Liver (tissue), 9 donors: ENCODE measurements around the gene COL6A3. TPM values are rescaled to one million over a fixed set of nuclear protein-coding genes. Genes with fewer than 3 reads are reported as not detected.

Source experiments
- DNase-seq: peaks from one replicate; pipeline ENCODE4 v3.0.0-alpha.2; 2017; ENCODE audit warnings: low spot score
- H3K27ac ChIP-seq, 2 donors: one replicate each; pipeline ENCODE4 v1.7.0; 2013; ENCODE audit warnings: inconsistent platforms in 2 of 2, low read length in 2 of 2, control low read depth in 1 of 2, low read depth in 1 of 2, mild to moderate bottlenecking in 1 of 2
- H3K27me3 ChIP-seq, 4 donors: one replicate each; pipeline versions ENCODE4 v1.6.1 to v1.7.0; 2013; ENCODE audit warnings: low read length in 3 of 4, inconsistent platforms in 1 of 4, mild to moderate bottlenecking in 1 of 4, moderate library complexity in 1 of 4; ENCODE audit not compliant: control insufficient read depth in 4 of 4, insufficient read depth in 4 of 4
- H3K36me3 ChIP-seq, 4 donors: one replicate each; pipeline versions ENCODE4 v1.6.1 to v1.7.0; 2013; ENCODE audit warnings: low read length in 3 of 4, mild to moderate bottlenecking in 3 of 4, low read depth in 1 of 4, moderate library complexity in 1 of 4; ENCODE audit not compliant: control insufficient read depth in 4 of 4, insufficient read depth in 3 of 4
- H3K4me1 ChIP-seq, 4 donors: one replicate each; pipeline versions ENCODE4 v1.6.1 to v1.7.0; 2013; ENCODE audit warnings: low read length in 3 of 4, mild to moderate bottlenecking in 3 of 4, moderate library complexity in 1 of 4; ENCODE audit not compliant: control insufficient read depth in 4 of 4, insufficient read depth in 4 of 4
- H3K4me3 ChIP-seq, 3 donors: one replicate each; pipeline versions ENCODE4 v1.6.1 to v1.7.0; 2013; ENCODE audit warnings: low read length in 3 of 3, control low read depth in 1 of 3, low read depth in 1 of 3, mild to moderate bottlenecking in 1 of 3
- H3K9ac ChIP-seq, 2 donors: one replicate each; pipeline ENCODE4 v1.7.0; 2013; ENCODE audit warnings: low read length in 2 of 2, mild to moderate bottlenecking in 2 of 2, moderate library complexity in 2 of 2, control low read depth in 1 of 2, low read depth in 1 of 2
- H3K9me3 ChIP-seq, 4 donors: one replicate each; pipeline versions ENCODE4 v1.6.1 to v1.7.0; 2013; ENCODE audit warnings: low read length in 3 of 4; ENCODE audit not compliant: control insufficient read depth in 4 of 4
- ATF3 ChIP-seq: IDR thresholded peaks from 2 replicates; pipeline ENCODE4 v1.6.1; 2016; ENCODE audit warnings: antibody characterized with exemption
- CTCF ChIP-seq: fragments of 150-350 bp; IDR thresholded peaks from 2 replicates; pipeline ENCODE4 v1.5.1; 2017; ENCODE audit warnings: improper control_type of control experiment, low read depth, low read length; ENCODE audit not compliant: missing input control
- EGR1 ChIP-seq, 2 donors: IDR thresholded peaks; 2 replicates each; pipeline ENCODE4 v1.6.1; 2016 to 2018; ENCODE audit warnings: antibody characterized with exemption in 2 of 2, low read depth in 2 of 2
- FOXA1 ChIP-seq: IDR thresholded peaks from 2 replicates; pipeline ENCODE4 v1.6.1; 2016; ENCODE audit warnings: antibody characterized with exemption
- FOXA2 ChIP-seq: IDR thresholded peaks from 2 replicates; pipeline ENCODE4 v1.6.1; 2016; ENCODE audit warnings: antibody characterized with exemption
- GABPA ChIP-seq, 2 donors: IDR thresholded peaks in 1 of 2; conservative IDR thresholded peaks in 1 of 2; 2 replicates each; pipeline ENCODE4 v1.6.1; 2016; ENCODE audit warnings: antibody characterized with exemption in 2 of 2, mild to moderate bottlenecking in 1 of 2, moderate library complexity in 1 of 2
- HNF4A ChIP-seq, 2 donors: conservative IDR thresholded peaks; 2 replicates each; pipeline ENCODE4 v1.6.1; 2016; ENCODE audit warnings: antibody characterized with exemption in 2 of 2, mild to moderate bottlenecking in 2 of 2
- HNF4G ChIP-seq: IDR thresholded peaks from 2 replicates; pipeline ENCODE4 v1.6.1; 2016; ENCODE audit warnings: antibody characterized with exemption
- JUND ChIP-seq, 2 donors: IDR thresholded peaks; 2 replicates each; pipeline ENCODE4 v1.6.1; 2016; ENCODE audit warnings: antibody characterized with exemption in 2 of 2
- NR2F2 ChIP-seq: IDR thresholded peaks from 2 replicates; pipeline ENCODE4 v1.6.1; 2016; ENCODE audit warnings: antibody characterized with exemption
- RAD21 ChIP-seq, 2 donors: IDR thresholded peaks; 2 replicates each; pipeline ENCODE4 v1.6.1; 2016; ENCODE audit warnings: antibody characterized with exemption in 2 of 2, mild to moderate bottlenecking in 2 of 2
- REST ChIP-seq: IDR thresholded peaks from 2 replicates; pipeline ENCODE4 v1.6.1; 2016; ENCODE audit warnings: antibody characterized with exemption, mild to moderate bottlenecking
- RXRA ChIP-seq, 2 donors: IDR thresholded peaks; 2 replicates each; pipeline ENCODE4 v1.6.1; 2017 to 2018; ENCODE audit warnings: antibody characterized with exemption in 2 of 2, mild to moderate bottlenecking in 1 of 2
- SP1 ChIP-seq: IDR thresholded peaks from 2 replicates; pipeline ENCODE4 v1.6.1; 2018; ENCODE audit warnings: antibody characterized with exemption, mild to moderate bottlenecking
- TAF1 ChIP-seq: conservative IDR thresholded peaks from 2 replicates; pipeline ENCODE4 v1.6.1; 2016; ENCODE audit warnings: antibody characterized with exemption, mild to moderate bottlenecking
- YY1 ChIP-seq: IDR thresholded peaks from 2 replicates; pipeline ENCODE4 v1.6.1; 2016; ENCODE audit warnings: antibody characterized with exemption, mild to moderate bottlenecking
- WGBS: extraction: QIAGEN DNeasy Blood & Tissue Kit; methylation state at CpG from one replicate; pipeline ENCODE4 v1.1.7; 2013; 5-methylcytosine and 5-hydroxymethylcytosine counted together
- polyA plus RNA-seq, 2 donors: library from polyadenylated mRNA; stranded (reverse) in 1 of 2; unstranded in 1 of 2; fragments of 200-250 nt in 1 of 2; fragments of >200 nt in 1 of 2; fragmentation: Nextera tagmentation in 1 of 2; extraction: Ambion mirVana in 1 of 2; gene quantifications; one replicate each; pipeline versions ENCODE4 v1.2.1 to v1.2.3, GENCODE V29; 2013 to 2015
- total RNA-seq, 2 donors: library from RNA; depleted of rRNA; stranded (reverse); fragments of >200 nt; gene quantifications; one replicate each; pipeline ENCODE4 v1.2.3, GENCODE V29; 2014
- TF ChIP-seq, protein P1 (sequence below): IDR thresholded peaks from 2 replicates; pipeline ENCODE4 v1.6.1; 2016; ENCODE audit warnings: antibody characterized with exemption
- donor health status: healthy.
- donor health status: healthy.
- donor health status: healthy.
- donor health status: healthy.
- donor health status: healthy.

COL6A3 gene
- total and polyA plus RNA-seq, 4 donors: 1.7 to 28.7 (median 17.5) TPM

- H3K36me3 ChIP-seq: no peaks in the 10 kb centered on the region
- no peak for DNase-seq
- no peak overlapping the region for H3K4me3 ChIP-seq
- peaks cover 0 to 4% (median 2%) of the 10 kb centered on the region in 4 donors for H3K27me3 ChIP-seq
- H3K27ac ChIP-seq: no peak overlapping the region
- H3K9ac ChIP-seq: no peak overlapping the region
- no peaks in the 10 kb centered on the region for H3K4me1 ChIP-seq
- H3K9me3 ChIP-seq: peaks cover 0 to 2% (median 0%) of the 10 kb centered on the region in 4 donors
- WGBS: 66% methylated on average over 6 of the region's 6 CpGs
- TF ChIP-seq TAF1 (no peak), HNF4A (conservative IDR thresholded peaks at IDR 0.05) (no peak), SP1 (no peak), JUND (IDR thresholded peaks at IDR 0.05) (no peak), FOXA2 (no peak), FOXA1 (no peak), RXRA (IDR thresholded peaks at IDR 0.05) (no peak), HNF4G (no peak)
- TF ChIP-seq, protein P1, sequence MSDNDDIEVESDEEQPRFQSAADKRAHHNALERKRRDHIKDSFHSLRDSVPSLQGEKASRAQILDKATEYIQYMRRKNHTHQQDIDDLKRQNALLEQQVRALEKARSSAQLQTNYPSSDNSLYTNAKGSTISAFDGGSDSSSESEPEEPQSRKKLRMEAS: no peak
Observed at GRCh38 chr2:237297421-237298150, 116.4 kb downstream of the COL6A3 start.

- Histone ChIP-seq H3K4me3 (no peak overlapping the region), H3K27me3 (peaks cover 0 to 4% (median 2%) of the 10 kb centered on the region in 4 donors), H3K9me3 (peaks cover 0 to 2% (median 0%) of the 10 kb centered on the region in 4 donors), H3K4me1 (peaks cover 0 to under 1% (median 0%) of the 10 kb centered on the region in 4 donors), H3K36me3 (no peaks in the 10 kb centered on the region), H3K27ac (no peak overlapping the region), H3K9ac (no peak overlapping the region)
- DNase-seq: no peak
- TF ChIP-seq JUND (IDR thresholded peaks at IDR 0.05): no peak
- TF ChIP-seq GABPA (IDR thresholded peaks at IDR 0.05 in 1 of 2, conservative IDR thresholded peaks at IDR 0.05 in 1 of 2): no peak
- TF ChIP-seq TAF1: no peak
- no peak for TF ChIP-seq CTCF
- TF ChIP-seq RAD21 (IDR thresholded peaks at IDR 0.05): no peak
- TF ChIP-seq YY1: no peak
- TF ChIP-seq FOXA2: no peak
- no peak for TF ChIP-seq ATF3
- TF ChIP-seq RXRA (IDR thresholded peaks at IDR 0.05): no peak
- TF ChIP-seq EGR1 (IDR thresholded peaks at IDR 0.05; ENCODE audit: low read depth in 2 of 2): no peak
- TF ChIP-seq NR2F2: no peak
- no peak for TF ChIP-seq REST
- no peak for TF ChIP-seq HNF4A (conservative IDR thresholded peaks at IDR 0.05)
- WGBS: 51% methylated on average over 2 of the region's 2 CpGs
Observed at GRCh38 chr2:237296756-237297155, 117.2 kb downstream of the COL6A3 start.
